Keratinocyte (primary cell): ENCODE measurements around the gene ELL. TPM values are rescaled to one million over a fixed set of nuclear protein-coding genes. Genes with fewer than 3 reads are reported as not detected.
A peak's percentile ranks its signal among the peaks of the same experiment; 100 is the strongest.

Experiments
- DNase-seq: peaks from one replicate; pipeline ENCODE4 v3.0.0-alpha.2; 2011; ENCODE audit warnings: low read depth, missing footprints, low spot score
- FAIRE-seq: peaks from 2 replicates; lab custom pipeline; 2011; peaks lifted over from hg19 to GRCh38; lab: Jason Lieb, UNC
- H2AFZ ChIP-seq: 2 replicates; pipeline ENCODE4 v1.6.0; 2012; ENCODE audit warnings: low read length, control low read depth, inconsistent platforms; ENCODE audit not compliant: control insufficient read depth
- H3K27ac ChIP-seq: 2 replicates; pipeline ENCODE4 v1.5.1; 2011; ENCODE audit warnings: low read length; ENCODE audit not compliant: control insufficient read depth, insufficient read depth
- H3K27me3 ChIP-seq: 3 replicates; pipeline ENCODE4 v1.6.0; 2011; ENCODE audit warnings: low read length; ENCODE audit not compliant: control insufficient read depth, insufficient read depth; ENCODE audit errors: extremely low read depth
- H3K36me3 ChIP-seq, 2 experiments: 2 replicates in 1 of 2; 3 replicates in 1 of 2; pipeline ENCODE4 v1.5.1; 2011; ENCODE audit warnings: low read length in 2 of 2, mild to moderate bottlenecking in 1 of 2; ENCODE audit not compliant: control insufficient read depth in 2 of 2, insufficient read depth in 2 of 2; ENCODE audit errors: extremely low read depth in 1 of 2
- H3K4me1 ChIP-seq: 3 replicates; pipeline ENCODE4 v1.5.1; 2011; ENCODE audit warnings: low read length; ENCODE audit not compliant: control insufficient read depth, insufficient read depth; ENCODE audit errors: extremely low read depth
- H3K4me2 ChIP-seq: 3 replicates; pipeline ENCODE4 v1.6.0; 2011; ENCODE audit warnings: low read depth, low read length; ENCODE audit not compliant: control insufficient read depth, insufficient read depth; ENCODE audit errors: extremely low read depth
- H3K4me3 ChIP-seq, 3 experiments: fragments of 200-600 bp in 1 of 3; sonication (generic) in 1 of 3; 2 replicates in 2 of 3; 3 replicates in 1 of 3; pipeline ENCODE4 v1.5.1; 2011 to 2016; ENCODE audit warnings: low read length in 3 of 3, mild to moderate bottlenecking in 3 of 3, control low read depth in 2 of 3, inconsistent platforms in 1 of 3, low read depth in 1 of 3, mixed read lengths in 1 of 3, mixed run types in 1 of 3, moderate library complexity in 1 of 3; ENCODE audit not compliant: control insufficient read depth in 2 of 3, insufficient read depth in 2 of 3; ENCODE audit errors: extremely low read depth in 1 of 3
- H3K79me2 ChIP-seq: 2 replicates; pipeline ENCODE4 v1.6.0; 2012; ENCODE audit warnings: low read length; ENCODE audit not compliant: control insufficient read depth, insufficient read depth
- H3K9ac ChIP-seq: 3 replicates; pipeline ENCODE4 v1.6.0; 2011; ENCODE audit warnings: low read length; ENCODE audit not compliant: control insufficient read depth, insufficient read depth; ENCODE audit errors: extremely low read depth
- H3K9me1 ChIP-seq: 3 replicates; pipeline ENCODE4 v1.6.0; 2011; ENCODE audit warnings: low read length; ENCODE audit not compliant: control insufficient read depth, insufficient read depth; ENCODE audit errors: extremely low read depth
- H3K9me3 ChIP-seq: 2 replicates; pipeline ENCODE4 v1.5.1; 2012; ENCODE audit warnings: low read depth, low read length; ENCODE audit not compliant: control insufficient read depth
- H4K20me1 ChIP-seq: 3 replicates; pipeline ENCODE4 v1.6.0; 2011; ENCODE audit warnings: low read length; ENCODE audit not compliant: control insufficient read depth, insufficient read depth; ENCODE audit errors: extremely low read depth
- CTCF ChIP-seq, 3 experiments: IDR thresholded peaks in 1 of 3; conservative IDR thresholded peaks in 1 of 3; optimal IDR thresholded peaks in 1 of 3; 2 replicates in 2 of 3; 3 replicates in 1 of 3; pipeline versions ENCODE3 to v1.5.1; 2011; ENCODE audit warnings: low read length in 3 of 3, mild to moderate bottlenecking in 3 of 3, moderate library complexity in 2 of 3, control low read depth in 1 of 3, inconsistent platforms in 1 of 3; ENCODE audit not compliant: insufficient read depth in 2 of 3; ENCODE audit errors: extremely low read depth in 1 of 3
- EZH2 ChIP-seq: IDR thresholded peaks from one replicate; pipeline ENCODE4 v1.6.1; 2012; ENCODE audit warnings: inconsistent platforms, mild to moderate bottlenecking, low read length, moderate library complexity
- dilution Hi-C: fragments of 300-500 bp; cut with MboI; formaldehyde crosslinking; loops from one replicate; pipeline ENCODE4 v1.7.0; 2020; ENCODE audit warnings: low sequenced_read_pairs; ENCODE audit not compliant: extremely low pct_ligation_motif_present
- polyA plus RNA-seq, 5 experiments: library from polyadenylated mRNA; depleted of rRNA in 3 of 5; stranded (reverse) in 3 of 5; stranded (forward) in 1 of 5; unstranded in 1 of 5; fragments of >200 nt; gene quantifications; 1 replicate in 1 of 5; 2 replicates in 3 of 5; 3 replicates in 1 of 5; pipeline versions ENCODE4 v1.2.1 to v1.2.3, GENCODE V29; 2011 to 2012; ENCODE audit warnings: missing spikeins in 2 of 5, low read depth in 1 of 5, low replicate concordance in 1 of 5

ELL gene
- polyA plus RNA-seq, 1 donor (not counting 4 experiments of a cell fraction or from before 2014, with no cell fraction given): 4.4 TPM

DNA sequence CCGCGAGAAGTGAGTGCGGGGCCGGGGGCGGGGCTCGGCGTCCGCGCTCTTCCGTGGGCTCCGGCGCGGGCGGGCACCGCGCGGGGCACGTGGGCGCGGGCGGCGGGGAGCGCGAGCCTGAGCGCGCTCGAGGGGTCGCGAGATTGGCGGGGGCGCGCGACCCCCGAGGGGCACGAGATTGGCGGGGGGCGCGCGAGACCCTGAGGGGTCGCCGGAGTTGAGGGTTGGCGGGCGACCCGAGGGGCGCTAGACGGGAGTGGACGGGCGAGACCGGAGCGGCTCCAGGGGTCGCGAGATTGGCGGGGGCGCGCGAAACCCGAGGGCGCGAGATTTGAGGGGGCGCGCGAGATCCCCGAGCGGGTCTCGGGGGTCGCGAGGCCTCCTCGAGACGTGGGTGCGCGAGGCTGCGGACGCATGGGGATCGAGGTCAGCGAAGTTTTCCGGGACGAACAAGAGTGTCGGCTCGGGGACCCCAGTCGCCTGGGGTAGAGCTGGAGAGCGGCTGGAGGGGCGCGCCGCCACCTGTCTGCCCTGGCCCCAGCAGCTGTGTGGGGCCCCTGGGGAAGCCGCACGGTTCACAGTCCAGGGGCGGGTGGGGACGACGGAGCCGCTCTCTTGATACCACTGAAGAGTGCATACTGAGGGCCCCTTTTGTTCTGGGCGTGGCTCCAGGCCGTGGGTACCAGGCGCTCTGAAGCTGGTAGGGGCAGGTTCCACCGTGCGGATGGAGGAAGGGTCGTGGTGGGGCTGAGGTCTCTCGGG is 102.0 kb downstream of the ELL start:
- peak overlapping the region; percentile 69 for H3K4me2 ChIP-seq
- no peaks in the 10 kb centered on the region for H4K20me1 ChIP-seq
- H3K36me3 ChIP-seq: peaks cover 0 to 2% of the 10 kb centered on the region in 2 experiments
- peaks cover 14% of the 10 kb centered on the region for H3K79me2 ChIP-seq
- H3K9ac ChIP-seq: peak overlapping the region; percentile 64
- DNase-seq: no peak
- no peaks in the 10 kb centered on the region for H3K9me1 ChIP-seq
- TF ChIP-seq CTCF (optimal IDR thresholded peaks at IDR 0.05 in 1 of 3, IDR thresholded peaks at IDR 0.05 in 1 of 3, conservative IDR thresholded peaks at IDR 0.05 in 1 of 3; ENCODE audit: extremely low read depth in 1 of 3, insufficient read depth in 2 of 3, low read length in 3 of 3) (no peak), EZH2 (no peak)
- no peaks in the 10 kb centered on the region for H3K27me3 ChIP-seq
- no peak for FAIRE-seq
- H3K4me3 ChIP-seq: peak overlapping the region; percentile 66 to 73 (median 68)
- H3K4me1 ChIP-seq: peaks cover 24% of the 10 kb centered on the region
- no peaks in the 10 kb centered on the region for H3K9me3 ChIP-seq
- dilution Hi-C loops: no loop called here
- H2AFZ ChIP-seq: no peak overlapping the region
- H3K27ac ChIP-seq: no peak overlapping the region

DNA sequence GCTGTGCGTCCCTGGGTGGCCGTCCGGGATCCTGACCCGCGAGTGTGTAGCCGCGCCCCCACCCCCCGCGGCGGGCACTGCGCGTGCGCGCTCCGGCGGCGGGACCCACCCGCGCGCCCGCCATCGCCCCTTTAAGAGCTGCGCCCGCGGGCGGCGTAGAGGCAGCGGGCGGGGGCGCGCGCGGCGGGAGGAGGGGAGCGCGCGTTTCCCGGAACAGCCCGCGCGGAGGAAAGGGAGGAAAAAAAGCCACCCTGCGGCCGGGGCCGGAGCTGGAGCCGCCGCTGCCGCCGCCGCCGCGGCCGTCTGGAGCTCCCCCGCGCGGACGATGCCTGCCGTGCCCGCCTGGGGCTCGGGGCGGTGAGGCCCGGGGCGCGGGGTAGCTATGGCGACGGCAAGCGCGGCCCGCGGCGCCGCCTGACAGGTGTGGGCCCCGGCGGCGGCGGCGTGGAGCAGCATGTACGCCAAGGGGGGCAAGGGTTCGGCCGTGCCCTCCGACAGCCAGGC is 102.6 kb downstream of the ELL start, which contains the start of gene SSBP4:
Gene SSBP4, plus strand, starts transcription at position 204 of the 504 bp plus-strand sequence. Its CDS starts 251 bp downstream, at position 455.
- no peaks in the 10 kb centered on the region for H3K9me3 ChIP-seq
- H3K27me3 ChIP-seq: no peaks in the 10 kb centered on the region
- no peak for FAIRE-seq
- peak within 1 kb of the TSS; percentile 75 for H2AFZ ChIP-seq
- TF ChIP-seq CTCF (optimal IDR thresholded peaks at IDR 0.05 in 1 of 3, IDR thresholded peaks at IDR 0.05 in 1 of 3, conservative IDR thresholded peaks at IDR 0.05 in 1 of 3; ENCODE audit: extremely low read depth in 1 of 3, insufficient read depth in 2 of 3, low read length in 3 of 3): peak in 1 of 3 experiments; percentile 41
- no peak for TF ChIP-seq EZH2
- peaks cover 24% of the 10 kb centered on the region for H3K4me1 ChIP-seq
- H3K4me3 ChIP-seq: peak within 1 kb of the TSS; percentile 66 to 73 (median 68)
- H3K27ac ChIP-seq: peak within 1 kb of the TSS; percentile 36
- dilution Hi-C loops: no loop called here
- H3K4me2 ChIP-seq: peak within 1 kb of the TSS; percentile 87
- peaks cover 0 to 2% of the 10 kb centered on the region in 2 experiments for H3K36me3 ChIP-seq
- H3K79me2 ChIP-seq: peaks cover 14% of the 10 kb centered on the region
- H4K20me1 ChIP-seq: no peaks in the 10 kb centered on the region
- no peaks in the 10 kb centered on the region for H3K9me1 ChIP-seq
- no peak for DNase-seq
- H3K9ac ChIP-seq: peak within 1 kb of the TSS; percentile 64
